ENCODE measurements around the gene SOAT2.
"Not testable (repeated sequence)": the region's sequence is repeated elsewhere in the genome, so short reads cannot be mapped to it uniquely, and the experiment has no call there.

The SOAT2 gene

DNA sequence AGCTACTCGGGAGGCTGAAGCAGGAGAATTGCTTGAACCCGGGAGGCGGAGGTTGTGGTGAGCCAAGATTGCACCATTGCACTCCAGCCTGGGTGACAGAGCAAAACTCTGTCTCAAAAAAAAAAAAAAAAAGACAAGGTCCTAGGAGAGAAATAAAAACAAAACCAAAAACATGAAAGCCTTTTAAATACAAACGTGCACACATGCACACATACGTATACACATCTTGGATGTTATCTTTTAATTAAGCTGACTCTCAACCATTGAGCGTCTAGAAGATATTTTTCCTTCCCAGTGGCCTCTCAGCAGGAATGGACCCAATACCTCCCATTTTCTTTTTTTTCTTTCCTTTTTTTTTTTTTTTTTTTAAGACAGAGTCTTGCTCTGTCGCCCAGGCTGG, 9.1 kb downstream of the SOAT2 start:
- H3K4me1 ChIP-seq (ENCODE audit: control insufficient read depth, insufficient read depth, low read length); H3K27ac ChIP-seq (ENCODE audit: low read length); H3K36me3 ChIP-seq (ENCODE audit: control insufficient read depth, insufficient read depth, low read length); H3K9me3 ChIP-seq (ENCODE audit: control insufficient read depth, insufficient read depth, low read length); H3K27me3 ChIP-seq (ENCODE audit: control insufficient read depth, insufficient read depth, low read length); DNase-seq (ENCODE audit: low read depth, low spot score); H3K4me3 ChIP-seq (ENCODE audit: low read length): not testable (repeated sequence)
- no CpG with 5 or more reads among the region's 7 CpGs for WGBS (ENCODE audit: insufficient coverage, insufficient read length)

DNA sequence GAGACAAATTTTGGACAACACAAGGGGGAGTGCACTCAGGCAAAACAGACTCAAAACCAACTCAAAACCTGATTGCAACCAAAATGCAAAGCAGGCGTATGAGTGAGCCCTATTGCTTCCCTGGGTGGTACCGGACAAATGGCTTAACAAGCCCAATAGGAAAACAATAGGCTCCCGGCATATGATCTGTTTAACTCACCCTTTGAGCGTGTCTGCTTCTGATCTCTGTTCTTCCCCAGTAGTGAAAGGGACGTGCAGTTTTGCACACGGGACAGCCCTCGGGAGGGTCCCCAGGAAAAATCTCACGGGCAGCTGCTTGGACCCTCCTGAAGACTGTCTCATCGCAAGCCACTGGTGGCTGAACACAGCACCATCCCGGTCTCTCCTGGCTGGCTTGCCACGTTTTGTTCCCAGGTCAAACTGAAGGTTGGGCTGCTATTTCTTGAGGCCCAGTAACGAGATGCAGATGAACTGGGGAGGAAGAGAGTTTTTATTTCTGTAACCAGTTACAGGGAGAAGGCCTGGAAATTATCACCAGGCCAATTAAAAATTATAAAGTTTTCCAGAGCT, 9.9 kb downstream of the SOAT2 start:
- no CpG with 5 or more reads among the region's 12 CpGs for WGBS (ENCODE audit: insufficient coverage, insufficient read length)
- Histone ChIP-seq H3K27me3 (ENCODE audit: control insufficient read depth, insufficient read depth, low read length) (no peaks in the 10 kb centered on the region), H3K4me1 (ENCODE audit: control insufficient read depth, insufficient read depth, low read length) (peaks cover 2% of the 10 kb centered on the region), H3K9me3 (ENCODE audit: control insufficient read depth, insufficient read depth, low read length) (no peaks in the 10 kb centered on the region), H3K36me3 (ENCODE audit: control insufficient read depth, insufficient read depth, low read length) (no peaks in the 10 kb centered on the region), H3K4me3 (ENCODE audit: low read length) (no peak overlapping the region), H3K27ac (ENCODE audit: low read length) (no peak overlapping the region)
- no peak for DNase-seq (ENCODE audit: low read depth, low spot score)

DNA sequence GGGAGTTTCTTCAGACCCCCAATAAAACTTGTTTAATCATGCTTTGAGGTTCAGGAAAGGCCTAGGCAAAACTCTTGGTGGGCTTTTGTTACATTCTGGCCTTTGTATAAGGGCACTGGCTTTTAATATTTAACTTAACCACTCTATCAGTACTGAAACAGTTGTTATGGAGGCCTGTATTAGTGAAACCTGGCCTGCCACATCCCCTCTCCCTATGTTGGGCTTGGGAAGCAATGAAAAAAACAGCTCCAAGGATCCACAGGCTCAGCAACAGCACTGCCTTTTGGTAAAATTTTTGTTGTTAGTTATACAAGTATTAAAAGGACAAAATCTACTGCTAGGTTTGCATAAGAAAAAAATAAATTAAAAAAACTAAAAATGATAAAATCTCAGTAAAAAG, 10.7 kb downstream of the SOAT2 start:
- no peak for DNase-seq (ENCODE audit: low read depth, low spot score)
- Histone ChIP-seq H3K27ac (ENCODE audit: low read length) (no peak overlapping the region), H3K4me1 (ENCODE audit: control insufficient read depth, insufficient read depth, low read length) (peaks cover 2% of the 10 kb centered on the region), H3K4me3 (ENCODE audit: low read length) (no peak overlapping the region), H3K9me3 (ENCODE audit: control insufficient read depth, insufficient read depth, low read length) (no peaks in the 10 kb centered on the region), H3K27me3 (ENCODE audit: control insufficient read depth, insufficient read depth, low read length) (no peaks in the 10 kb centered on the region), H3K36me3 (ENCODE audit: control insufficient read depth, insufficient read depth, low read length) (no peaks in the 10 kb centered on the region)

DNA sequence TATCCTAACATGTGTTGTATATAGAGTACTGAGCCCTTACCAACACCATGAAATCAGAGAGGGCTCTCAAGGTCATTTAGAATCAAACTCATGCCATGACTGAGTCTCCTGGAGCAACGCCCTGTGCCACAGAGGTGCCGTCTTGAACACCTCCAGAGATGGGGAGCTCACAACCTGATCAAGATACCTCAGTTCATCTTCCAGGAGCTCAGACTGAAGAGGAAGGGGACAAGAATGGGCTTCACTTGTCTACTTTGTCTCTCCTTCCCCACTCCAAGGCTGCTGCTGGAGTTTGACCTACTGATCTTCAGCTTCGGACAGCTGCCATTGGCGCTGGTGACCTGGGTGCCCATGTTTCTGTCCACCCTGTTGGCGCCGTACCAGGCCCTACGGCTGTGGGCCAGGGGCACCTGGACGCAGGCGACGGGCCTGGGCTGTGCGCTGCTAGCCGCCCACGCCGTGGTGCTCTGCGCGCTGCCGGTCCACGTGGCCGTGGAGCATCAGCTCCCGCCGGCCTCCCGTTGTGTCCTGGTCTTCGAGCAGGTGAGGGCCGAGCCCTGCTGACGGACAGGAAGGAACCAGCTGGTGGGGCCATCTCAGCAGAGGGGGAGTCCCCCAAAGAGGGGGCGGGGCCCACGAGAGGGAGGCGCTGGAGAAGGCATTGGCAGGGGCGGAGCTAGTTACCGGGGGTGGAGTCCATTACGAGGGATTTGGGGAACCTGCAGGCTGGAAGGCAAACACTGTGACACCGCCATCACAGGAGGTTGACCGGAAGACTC, 12.0 kb downstream of the SOAT2 start:
- Histone ChIP-seq H3K4me1 (ENCODE audit: control insufficient read depth, insufficient read depth, low read length) (peaks cover 2% of the 10 kb centered on the region), H3K4me3 (ENCODE audit: low read length) (no peak overlapping the region), H3K36me3 (ENCODE audit: control insufficient read depth, insufficient read depth, low read length) (no peaks in the 10 kb centered on the region), H3K27me3 (ENCODE audit: control insufficient read depth, insufficient read depth, low read length) (no peaks in the 10 kb centered on the region), H3K9me3 (ENCODE audit: control insufficient read depth, insufficient read depth, low read length) (no peaks in the 10 kb centered on the region), H3K27ac (ENCODE audit: low read length) (no peak overlapping the region)
- DNase-seq (ENCODE audit: low read depth, low spot score): no peak
- no CpG with 5 or more reads among the region's 33 CpGs for WGBS (ENCODE audit: insufficient coverage, insufficient read length)

DNA sequence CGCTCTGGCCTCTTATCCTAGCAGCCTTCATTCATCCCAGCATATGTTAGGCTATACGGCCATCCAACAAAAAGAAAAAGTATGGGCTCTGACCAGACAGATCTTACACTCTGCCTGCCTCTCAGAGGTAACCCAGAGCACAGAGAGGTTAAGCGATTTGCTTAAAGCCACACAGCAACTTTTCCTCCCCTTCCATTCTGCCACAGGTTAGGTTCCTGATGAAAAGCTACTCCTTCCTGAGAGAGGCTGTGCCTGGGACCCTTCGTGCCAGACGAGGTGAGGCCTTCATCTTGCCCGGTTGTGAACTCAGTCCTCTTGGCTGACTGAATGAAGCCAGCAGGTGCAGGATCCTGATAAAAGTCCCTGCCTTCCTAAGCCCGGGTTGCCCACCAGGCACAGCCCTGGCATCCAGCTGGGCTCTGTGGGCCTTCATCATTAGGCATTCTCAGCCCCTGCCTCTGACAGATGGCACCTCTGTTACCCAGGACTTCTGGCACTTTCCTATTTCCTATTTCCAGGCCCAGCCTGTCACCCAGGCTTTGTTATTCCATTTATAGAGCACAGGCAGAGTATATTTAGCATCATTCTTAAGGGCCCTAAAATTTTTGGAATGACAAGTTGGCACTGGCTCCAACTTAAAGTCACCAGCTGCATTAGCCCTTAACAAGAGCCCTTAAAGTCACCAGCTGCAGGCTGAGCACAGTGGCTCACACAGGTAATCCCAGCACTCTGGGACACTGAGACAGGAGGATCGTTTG, 12.8 kb downstream of the SOAT2 start:
- no peak for DNase-seq (ENCODE audit: low read depth, low spot score)
- Histone ChIP-seq H3K27ac (ENCODE audit: low read length) (no peak overlapping the region), H3K27me3 (ENCODE audit: control insufficient read depth, insufficient read depth, low read length) (no peaks in the 10 kb centered on the region), H3K4me1 (ENCODE audit: control insufficient read depth, insufficient read depth, low read length) (peaks cover 2% of the 10 kb centered on the region), H3K36me3 (ENCODE audit: control insufficient read depth, insufficient read depth, low read length) (no peaks in the 10 kb centered on the region), H3K9me3 (ENCODE audit: control insufficient read depth, insufficient read depth, low read length) (no peaks in the 10 kb centered on the region), H3K4me3 (ENCODE audit: low read length) (no peak overlapping the region)
- no CpG with 5 or more reads among the region's 8 CpGs for WGBS (ENCODE audit: insufficient coverage, insufficient read length)

DNA sequence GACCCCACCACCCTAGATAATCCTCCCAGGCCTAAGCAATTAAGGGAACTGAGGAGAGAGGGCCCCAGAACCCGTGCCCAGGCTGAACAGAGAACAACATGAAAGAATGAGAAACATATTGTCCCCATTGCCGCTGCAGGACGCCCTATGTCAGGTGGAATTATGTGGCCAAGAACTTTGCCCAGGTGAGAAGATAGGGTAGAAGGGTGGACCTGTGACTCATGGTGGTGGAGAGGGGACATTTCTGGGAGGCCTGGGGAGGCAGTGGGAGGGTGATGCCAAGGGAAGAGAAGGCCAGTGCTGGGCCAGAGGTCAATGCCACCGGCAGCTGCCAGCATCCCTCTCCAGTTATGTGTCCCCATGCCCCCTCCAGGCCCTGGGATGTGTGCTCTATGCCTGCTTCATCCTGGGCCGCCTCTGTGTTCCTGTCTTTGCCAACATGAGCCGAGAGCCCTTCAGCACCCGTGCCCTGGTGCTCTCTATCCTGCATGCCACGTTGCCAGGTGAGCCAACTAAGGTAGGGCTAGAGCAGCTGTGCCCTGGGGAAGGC, 15.5 kb downstream of the SOAT2 start:
- Histone ChIP-seq H3K27ac (ENCODE audit: low read length) (no peak overlapping the region), H3K36me3 (ENCODE audit: control insufficient read depth, insufficient read depth, low read length) (no peaks in the 10 kb centered on the region), H3K9me3 (ENCODE audit: control insufficient read depth, insufficient read depth, low read length) (no peaks in the 10 kb centered on the region), H3K4me3 (ENCODE audit: low read length) (no peak overlapping the region), H3K27me3 (ENCODE audit: control insufficient read depth, insufficient read depth, low read length) (no peaks in the 10 kb centered on the region), H3K4me1 (ENCODE audit: control insufficient read depth, insufficient read depth, low read length) (peaks cover 2% of the 10 kb centered on the region)
- no CpG with 5 or more reads among the region's 8 CpGs for WGBS (ENCODE audit: insufficient coverage, insufficient read length)
- no peak for DNase-seq (ENCODE audit: low read depth, low spot score)

DNA sequence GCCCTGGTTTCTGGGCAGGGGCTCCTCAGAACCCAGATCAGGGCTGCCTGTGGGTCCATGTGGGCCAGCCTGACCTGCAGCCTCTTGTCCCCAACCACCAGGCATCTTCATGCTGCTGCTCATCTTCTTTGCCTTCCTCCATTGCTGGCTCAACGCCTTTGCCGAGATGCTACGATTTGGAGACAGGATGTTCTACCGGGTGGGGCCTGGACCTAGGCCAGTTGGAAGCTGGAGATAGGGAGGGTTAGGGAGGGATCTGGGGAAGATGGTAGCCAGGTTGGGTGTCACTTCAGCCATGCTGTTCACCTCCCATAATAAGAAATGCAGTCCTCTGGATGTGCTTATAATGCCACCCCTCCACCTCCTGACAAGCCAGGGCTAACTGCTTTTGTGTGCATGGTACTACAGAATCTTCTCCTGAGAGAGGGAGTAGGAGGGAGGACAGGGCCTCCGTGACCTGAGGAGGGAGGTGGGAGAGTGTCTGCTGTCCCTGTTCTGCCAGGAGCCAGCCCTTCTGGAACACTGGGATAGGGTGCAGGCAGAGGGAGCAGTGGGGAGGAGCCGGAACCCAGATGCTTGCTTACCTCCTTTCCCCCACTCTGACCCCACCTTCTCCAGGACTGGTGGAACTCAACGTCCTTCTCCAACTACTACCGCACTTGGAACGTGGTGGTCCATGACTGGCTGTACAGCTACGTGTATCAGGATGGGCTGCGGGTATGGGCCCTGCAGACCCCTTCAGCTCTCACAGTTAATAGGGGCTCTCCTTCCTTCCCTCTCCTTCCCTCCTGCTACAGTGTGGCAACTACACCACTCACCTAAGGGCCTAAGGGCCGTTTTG, 17.6 kb downstream of the SOAT2 start:
- no peaks in the 10 kb centered on the region for H3K36me3 ChIP-seq (ENCODE audit: control insufficient read depth, insufficient read depth, low read length)
- no peaks in the 10 kb centered on the region for H3K4me1 ChIP-seq (ENCODE audit: control insufficient read depth, insufficient read depth, low read length)
- H3K9me3 ChIP-seq (ENCODE audit: control insufficient read depth, insufficient read depth, low read length): no peaks in the 10 kb centered on the region
- no peaks in the 10 kb centered on the region for H3K27me3 ChIP-seq (ENCODE audit: control insufficient read depth, insufficient read depth, low read length)
- no CpG with 5 or more reads among the region's 12 CpGs for WGBS (ENCODE audit: insufficient coverage, insufficient read length)
- no peak overlapping the region for H3K27ac ChIP-seq (ENCODE audit: low read length)
- no peak for DNase-seq (ENCODE audit: low read depth, low spot score)
- no peak overlapping the region for H3K4me3 ChIP-seq (ENCODE audit: low read length)

DNA sequence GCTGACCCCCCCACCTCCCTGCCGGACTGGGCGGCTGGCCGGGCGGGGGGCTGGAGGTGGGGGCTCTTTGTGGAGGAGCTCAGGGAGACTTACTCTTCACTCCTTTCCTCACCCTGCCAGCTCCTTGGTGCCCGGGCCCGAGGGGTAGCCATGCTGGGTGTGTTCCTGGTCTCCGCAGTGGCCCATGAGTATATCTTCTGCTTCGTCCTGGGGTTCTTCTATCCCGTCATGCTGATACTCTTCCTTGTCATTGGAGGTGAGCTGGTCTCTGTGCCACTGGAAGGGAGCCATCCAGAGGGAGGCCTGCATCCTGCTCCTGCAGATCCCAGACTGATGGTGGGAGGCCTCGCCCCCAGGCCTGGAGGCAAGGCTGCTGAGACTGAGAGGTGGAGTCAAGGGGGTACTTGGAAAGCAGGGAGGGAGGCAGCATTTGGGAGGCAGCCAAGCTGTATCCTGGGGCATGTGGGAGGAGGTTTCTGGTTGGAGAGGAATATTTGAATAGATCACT, 19.7 kb downstream of the SOAT2 start:
- Histone ChIP-seq H3K36me3 (ENCODE audit: control insufficient read depth, insufficient read depth, low read length) (no peaks in the 10 kb centered on the region), H3K9me3 (ENCODE audit: control insufficient read depth, insufficient read depth, low read length) (no peaks in the 10 kb centered on the region), H3K4me1 (ENCODE audit: control insufficient read depth, insufficient read depth, low read length) (no peaks in the 10 kb centered on the region), H3K27ac (ENCODE audit: low read length) (no peak overlapping the region), H3K27me3 (ENCODE audit: control insufficient read depth, insufficient read depth, low read length) (no peaks in the 10 kb centered on the region), H3K4me3 (ENCODE audit: low read length) (no peak overlapping the region)
- DNase-seq (ENCODE audit: low read depth, low spot score): no peak
- no CpG with 5 or more reads among the region's 10 CpGs for WGBS (ENCODE audit: insufficient coverage, insufficient read length)

DNA sequence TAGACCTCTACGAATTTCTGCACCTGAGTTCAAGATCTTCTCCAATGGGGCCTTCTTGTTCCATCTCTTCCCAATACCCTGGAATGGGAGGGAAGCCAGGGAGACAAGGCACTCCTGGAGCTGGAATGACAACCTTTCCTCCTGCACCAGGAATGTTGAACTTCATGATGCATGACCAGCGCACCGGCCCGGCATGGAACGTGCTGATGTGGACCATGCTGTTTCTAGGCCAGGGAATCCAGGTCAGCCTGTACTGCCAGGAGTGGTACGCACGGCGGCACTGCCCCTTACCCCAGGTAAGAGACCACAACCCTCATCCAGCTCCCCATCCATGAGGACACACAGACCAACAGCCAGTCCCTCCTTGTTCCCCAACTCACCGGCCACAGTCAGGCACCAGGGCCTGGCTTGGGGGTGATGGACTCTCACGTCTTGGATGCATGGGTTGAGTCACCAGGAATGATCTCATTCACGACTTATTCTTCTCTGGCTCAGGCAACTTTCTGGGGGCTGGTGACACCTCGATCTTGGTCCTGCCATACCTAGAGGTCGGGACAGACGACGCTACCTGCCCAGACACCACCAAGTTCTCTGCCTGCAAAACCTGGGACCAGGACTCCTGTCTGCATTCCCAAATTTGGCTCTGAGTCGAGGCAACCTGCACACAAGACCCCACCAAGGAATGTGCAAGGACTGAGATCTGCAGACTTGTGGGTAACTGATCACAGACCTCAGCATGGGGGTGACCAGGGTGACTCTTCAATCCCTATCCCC, 20.5 kb downstream of the SOAT2 start:
- H3K4me3 ChIP-seq (ENCODE audit: low read length): no peak overlapping the region
- H3K36me3 ChIP-seq (ENCODE audit: control insufficient read depth, insufficient read depth, low read length): no peaks in the 10 kb centered on the region
- no peak for DNase-seq (ENCODE audit: low read depth, low spot score)
- WGBS (ENCODE audit: insufficient coverage, insufficient read length): no CpG with 5 or more reads among the region's 16 CpGs
- no peaks in the 10 kb centered on the region for H3K9me3 ChIP-seq (ENCODE audit: control insufficient read depth, insufficient read depth, low read length)
- H3K27me3 ChIP-seq (ENCODE audit: control insufficient read depth, insufficient read depth, low read length): no peaks in the 10 kb centered on the region
- no peaks in the 10 kb centered on the region for H3K4me1 ChIP-seq (ENCODE audit: control insufficient read depth, insufficient read depth, low read length)
- H3K27ac ChIP-seq (ENCODE audit: low read length): no peak overlapping the region
